ENCODE results near the gene DZANK1.

- no peak for TF ChIP-seq ZNF8 (CRISPR knock-in tag; IDR thresholded peaks at IDR 0.05)
- no peak for TF ChIP-seq ESRRG (CRISPR knock-in tag; IDR thresholded peaks at IDR 0.05)
- no peak for TF ChIP-seq ZFP3 (CRISPR knock-in tag; IDR thresholded peaks at IDR 0.05)
Observed at GRCh38 chr20:18515973-18516372, 49.1 kb upstream of the DZANK1 start.
